HFFc6 (cell line): Measurements from ENCODE around the gene GPC5. TPM values are rescaled to one million over a fixed set of nuclear protein-coding genes. Genes with fewer than 3 reads are reported as not detected.

ENCODE experiments used
- DNase-seq: peaks from one replicate; pipeline ENCODE4 v3.0.0-alpha.2; 2018
- H3K27ac Mint-ChIP-seq: 2 replicates; pipeline ENCODE4 v1.8.0; 2020; ENCODE audit warnings: mild to moderate bottlenecking, mixed read lengths
- H3K27me3 Mint-ChIP-seq: 2 replicates; pipeline ENCODE4 v1.8.0; 2021; ENCODE audit warnings: mild to moderate bottlenecking, moderate library complexity, mixed read lengths; ENCODE audit not compliant: insufficient read depth
- H3K36me3 Mint-ChIP-seq: 2 replicates; pipeline ENCODE4 v1.8.0; 2021; ENCODE audit warnings: low read depth, mixed read lengths
- H3K4me1 Mint-ChIP-seq: 2 replicates; pipeline ENCODE4 v1.8.0; 2020; ENCODE audit warnings: low read depth, mixed read lengths
- H3K4me3 Mint-ChIP-seq: 2 replicates; pipeline ENCODE4 v1.8.0; 2020; ENCODE audit warnings: mild to moderate bottlenecking, moderate library complexity, mixed read lengths
- H3K9me3 Mint-ChIP-seq: 2 replicates; pipeline ENCODE4 v1.8.0; 2020; ENCODE audit warnings: mild to moderate bottlenecking, mixed read lengths
- total RNA-seq, 6 experiments: library from RNA; stranded (reverse); fragmentation: NEBNext Ultra II Directional; extraction: Animal tissue kit (Norgen Biotek cat#: 25700); gene quantifications; 2 replicates in 1 of 6; 3 replicates in 5 of 6; pipeline ENCODE4 v1.2.3, GENCODE V29; 2021
- TF ChIP-seq, protein P1 (sequence below): fragments of 200-600 bp; sonication (generic); IDR thresholded peaks from 2 replicates; pipeline ENCODE4 v1.5.0; 2021; ENCODE audit warnings: antibody characterized with exemption, mild to moderate bottlenecking

Gene GPC5
- total RNA-seq, 6 experiments from 2014 or later: 0.06 TPM; not detected in 5

DNA sequence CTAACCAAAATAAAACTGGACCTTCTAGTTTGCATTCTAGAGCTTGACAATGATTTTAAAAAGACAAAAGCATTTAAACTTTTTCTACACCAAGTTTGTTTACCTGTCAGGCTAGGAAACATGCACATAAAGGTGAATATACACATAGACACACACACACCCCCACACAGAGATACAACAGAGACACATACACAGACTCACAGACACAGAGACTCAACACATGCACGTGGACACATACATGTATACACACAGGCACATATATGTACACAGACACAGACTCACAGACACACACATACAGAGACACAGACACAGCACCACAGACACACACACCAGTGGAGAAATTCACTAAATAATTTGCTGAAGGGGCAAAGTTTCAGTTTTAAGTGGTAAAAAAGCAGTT is 155.7 kb downstream of the GPC5 start:
- peaks cover 33% of the 10 kb centered on the region for H3K9me3 Mint-ChIP-seq
- TF ChIP-seq, protein P1, sequence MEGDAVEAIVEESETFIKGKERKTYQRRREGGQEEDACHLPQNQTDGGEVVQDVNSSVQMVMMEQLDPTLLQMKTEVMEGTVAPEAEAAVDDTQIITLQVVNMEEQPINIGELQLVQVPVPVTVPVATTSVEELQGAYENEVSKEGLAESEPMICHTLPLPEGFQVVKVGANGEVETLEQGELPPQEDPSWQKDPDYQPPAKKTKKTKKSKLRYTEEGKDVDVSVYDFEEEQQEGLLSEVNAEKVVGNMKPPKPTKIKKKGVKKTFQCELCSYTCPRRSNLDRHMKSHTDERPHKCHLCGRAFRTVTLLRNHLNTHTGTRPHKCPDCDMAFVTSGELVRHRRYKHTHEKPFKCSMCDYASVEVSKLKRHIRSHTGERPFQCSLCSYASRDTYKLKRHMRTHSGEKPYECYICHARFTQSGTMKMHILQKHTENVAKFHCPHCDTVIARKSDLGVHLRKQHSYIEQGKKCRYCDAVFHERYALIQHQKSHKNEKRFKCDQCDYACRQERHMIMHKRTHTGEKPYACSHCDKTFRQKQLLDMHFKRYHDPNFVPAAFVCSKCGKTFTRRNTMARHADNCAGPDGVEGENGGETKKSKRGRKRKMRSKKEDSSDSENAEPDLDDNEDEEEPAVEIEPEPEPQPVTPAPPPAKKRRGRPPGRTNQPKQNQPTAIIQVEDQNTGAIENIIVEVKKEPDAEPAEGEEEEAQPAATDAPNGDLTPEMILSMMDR: no peak
- no peak overlapping the region for H3K27ac Mint-ChIP-seq
- DNase-seq: no peak
- no peak overlapping the region for H3K4me3 Mint-ChIP-seq
- peaks cover 1% of the 10 kb centered on the region; the same call in 1 of the 2 replicates for H3K27me3 Mint-ChIP-seq
- H3K36me3 Mint-ChIP-seq: no peaks in the 10 kb centered on the region
- H3K4me1 Mint-ChIP-seq: no peaks in the 10 kb centered on the region

DNA sequence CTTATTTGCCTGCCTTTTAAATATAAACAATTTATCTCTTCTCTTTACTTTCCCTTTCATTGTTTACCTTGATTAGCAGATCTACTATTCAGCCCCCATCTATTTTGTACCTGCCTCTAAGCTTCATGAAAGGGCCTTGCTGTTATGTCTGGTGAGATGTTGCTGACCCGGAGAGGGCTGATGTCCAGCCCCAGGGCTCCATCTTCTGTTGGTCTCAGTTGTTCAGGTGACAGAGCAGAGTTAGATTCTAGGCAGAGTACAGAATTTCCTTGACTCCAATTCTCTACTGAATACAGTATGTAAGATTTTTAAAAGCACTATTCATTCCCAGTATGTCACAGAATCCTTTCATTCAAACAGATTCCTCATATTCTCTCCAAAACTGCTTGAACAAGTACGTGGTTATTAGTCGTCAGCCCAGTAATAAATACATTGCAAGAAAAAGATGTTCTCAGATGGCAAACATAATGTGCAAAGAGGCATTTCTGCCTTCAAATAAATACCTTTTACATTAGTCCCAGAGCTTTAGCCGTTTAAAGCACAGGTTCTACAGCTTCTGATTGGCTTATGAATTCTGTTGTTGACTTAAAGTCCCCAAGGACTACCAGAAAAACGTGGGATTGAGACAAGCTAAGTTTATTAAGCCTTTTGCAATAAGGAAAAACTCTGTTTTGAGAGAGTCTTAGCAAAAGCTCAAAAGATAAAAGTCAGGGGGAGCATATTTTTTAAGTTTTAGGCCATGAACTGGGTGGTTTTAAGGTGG is 159.1 kb downstream of the GPC5 start:
- TF ChIP-seq, protein P1: no peak
- peaks cover 32% of the 10 kb centered on the region for H3K9me3 Mint-ChIP-seq

DNA sequence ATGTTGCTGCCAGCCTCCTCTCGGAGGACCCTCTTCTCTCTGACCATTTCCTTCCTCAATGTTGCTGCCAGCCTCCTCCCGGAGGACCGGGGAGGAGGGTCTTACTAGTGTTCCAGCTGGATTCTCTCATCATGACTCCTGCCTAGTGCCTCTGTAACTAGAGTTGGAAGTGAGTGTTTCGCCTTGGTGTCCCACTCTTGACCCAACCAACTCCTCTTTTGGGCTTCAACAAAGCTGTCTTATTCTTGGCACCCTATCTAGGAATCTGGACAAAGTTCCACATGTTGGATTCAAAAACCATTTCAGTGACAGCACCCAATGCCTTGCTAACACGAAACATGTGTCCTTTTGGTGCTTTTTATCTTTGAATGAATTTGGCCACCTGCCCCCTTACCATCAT is 165.4 kb downstream of the GPC5 start:
- DNase-seq: no peak
- Mint-ChIP-seq H3K4me3 (no peak overlapping the region), H3K27ac (no peak overlapping the region), H3K4me1 (no peaks in the 10 kb centered on the region), H3K9me3 (peaks cover 31% of the 10 kb centered on the region), H3K36me3 (no peaks in the 10 kb centered on the region), H3K27me3 (no peaks in the 10 kb centered on the region; the same call in 1 of the 2 replicates)
- TF ChIP-seq, protein P1: no peak

More for the DNA sequence above, 159.1 kb downstream of the GPC5 start:
- no peaks in the 10 kb centered on the region for H3K36me3 Mint-ChIP-seq
- H3K27ac Mint-ChIP-seq: no peak overlapping the region
- H3K4me3 Mint-ChIP-seq: no peak overlapping the region
- peaks cover 1% of the 10 kb centered on the region; the same call in 1 of the 2 replicates for H3K27me3 Mint-ChIP-seq
- no peaks in the 10 kb centered on the region for H3K4me1 Mint-ChIP-seq
- DNase-seq: no peak

DNA sequence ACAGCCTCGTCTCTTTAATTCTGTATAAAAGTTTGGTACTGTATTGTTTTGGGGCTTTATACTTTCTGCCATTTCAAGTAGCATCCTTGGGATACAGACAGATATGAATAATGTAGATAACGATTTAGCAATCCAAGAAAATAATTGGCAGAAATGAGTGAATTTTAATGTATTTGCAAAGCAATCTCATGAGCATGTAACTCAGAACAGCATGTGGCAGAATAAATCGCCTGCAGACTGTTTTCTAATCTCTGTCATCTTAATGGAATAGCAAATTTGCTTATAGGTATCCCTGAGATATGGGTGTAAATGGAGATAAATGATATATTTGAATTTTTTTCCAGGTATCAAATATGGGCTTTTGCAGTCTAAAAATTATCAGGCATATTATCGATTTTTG is 166.0 kb downstream of the GPC5 start:
- Mint-ChIP-seq H3K4me1 (no peaks in the 10 kb centered on the region), H3K9me3 (peaks cover 31% of the 10 kb centered on the region), H3K4me3 (no peak overlapping the region), H3K27me3 (no peaks in the 10 kb centered on the region; the same call in 1 of the 2 replicates), H3K27ac (no peak overlapping the region), H3K36me3 (no peaks in the 10 kb centered on the region)
- TF ChIP-seq, protein P1: no peak
- DNase-seq: no peak

DNA sequence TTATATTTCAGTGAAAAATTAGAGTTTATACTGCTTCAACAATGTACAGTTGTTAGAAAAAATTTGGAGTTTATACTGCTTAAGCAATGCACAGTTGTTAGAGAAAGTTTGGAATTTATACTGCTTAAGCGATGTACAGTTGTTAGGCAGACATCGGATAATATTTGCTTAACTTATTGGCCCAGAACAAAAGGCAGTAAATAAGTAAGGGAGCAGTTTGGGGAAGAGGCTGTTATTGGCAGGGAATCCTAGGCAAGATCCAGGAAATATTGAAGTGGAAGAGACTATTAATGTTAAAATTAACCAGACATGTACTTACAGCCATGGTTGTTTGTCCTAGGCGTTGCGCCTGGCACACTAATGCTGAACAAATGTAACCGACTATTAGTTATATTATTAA is 166.9 kb downstream of the GPC5 start:
- Mint-ChIP-seq H3K4me1 (no peaks in the 10 kb centered on the region), H3K27me3 (no peaks in the 10 kb centered on the region; the same call in 1 of the 2 replicates), H3K9me3 (peaks cover 24% of the 10 kb centered on the region), H3K36me3 (no peaks in the 10 kb centered on the region), H3K27ac (no peak overlapping the region), H3K4me3 (no peak overlapping the region)
- no peak for DNase-seq
- TF ChIP-seq, protein P1: no peak
